Measurements from ENCODE around the gene LYZ. TPM values are rescaled to one million over a fixed set of nuclear protein-coding genes. Genes with fewer than 3 reads are reported as not detected.

LYZ gene
- total and polyA plus RNA-seq, 12 donors = 5.6 to 295 (median 12.3) TPM

- TF ChIP-seq, protein P1, sequence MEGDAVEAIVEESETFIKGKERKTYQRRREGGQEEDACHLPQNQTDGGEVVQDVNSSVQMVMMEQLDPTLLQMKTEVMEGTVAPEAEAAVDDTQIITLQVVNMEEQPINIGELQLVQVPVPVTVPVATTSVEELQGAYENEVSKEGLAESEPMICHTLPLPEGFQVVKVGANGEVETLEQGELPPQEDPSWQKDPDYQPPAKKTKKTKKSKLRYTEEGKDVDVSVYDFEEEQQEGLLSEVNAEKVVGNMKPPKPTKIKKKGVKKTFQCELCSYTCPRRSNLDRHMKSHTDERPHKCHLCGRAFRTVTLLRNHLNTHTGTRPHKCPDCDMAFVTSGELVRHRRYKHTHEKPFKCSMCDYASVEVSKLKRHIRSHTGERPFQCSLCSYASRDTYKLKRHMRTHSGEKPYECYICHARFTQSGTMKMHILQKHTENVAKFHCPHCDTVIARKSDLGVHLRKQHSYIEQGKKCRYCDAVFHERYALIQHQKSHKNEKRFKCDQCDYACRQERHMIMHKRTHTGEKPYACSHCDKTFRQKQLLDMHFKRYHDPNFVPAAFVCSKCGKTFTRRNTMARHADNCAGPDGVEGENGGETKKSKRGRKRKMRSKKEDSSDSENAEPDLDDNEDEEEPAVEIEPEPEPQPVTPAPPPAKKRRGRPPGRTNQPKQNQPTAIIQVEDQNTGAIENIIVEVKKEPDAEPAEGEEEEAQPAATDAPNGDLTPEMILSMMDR (IDR thresholded peaks at IDR 0.05) = no peak
- Histone ChIP-seq H3K27ac (no peak overlapping the region), H3K4me3 (no peak overlapping the region), H3K9me3 (no peaks in the 10 kb centered on the region), H3K27me3 (no peaks in the 10 kb centered on the region), H3K4me1 (peaks cover 0 to 17% (median 8%) of the 10 kb centered on the region in 9 donors), H3K36me3 (peaks cover 0 to 19% (median 0%) of the 10 kb centered on the region in 9 donors)
- no peak for DNase-seq
- WGBS, 2 donors = 62 to 85% methylated on average over 1 of the region's 1 CpG
- intact Hi-C loops (cut with DNase I) = loop anchor here in 6 of 10 donors (5.0 to 10.0 kb wide), 5 partner anchors 200 to 288 kb away; no protein-coding TSS in a partner anchor
- no peak for ATAC-seq
Observed at GRCh38 chr12:69354556-69355187, 6.5 kb downstream of the LYZ start.

- ATAC-seq = no peak
- DNase-seq = no peak
- intact Hi-C loops (cut with DNase I) = loop anchor here in 7 of 10 donors (2.0 to 10.0 kb wide), 6 partner anchors 201 to 287 kb away; no protein-coding TSS in a partner anchor
- no peak overlapping the region for H3K27ac ChIP-seq
- no peaks in the 10 kb centered on the region for H3K27me3 ChIP-seq
- H3K4me3 ChIP-seq = no peak overlapping the region
- TF ChIP-seq, protein P1 (IDR thresholded peaks at IDR 0.05) = no peak
- H3K9me3 ChIP-seq = no peaks in the 10 kb centered on the region
- H3K4me1 ChIP-seq = peaks cover 0 to 21% (median 11%) of the 10 kb centered on the region in 9 donors
- WGBS, 2 donors = 67 to 88% methylated on average over 2 of the region's 2 CpGs
- peaks cover 0 to 19% (median 0%) of the 10 kb centered on the region in 9 donors for H3K36me3 ChIP-seq
Observed at GRCh38 chr12:69355363-69356028, 7.3 kb downstream of the LYZ start.

GRCh38 chr12:69359531-69360347 lies 11.6 kb downstream of the LYZ start, which contains the start of gene YEATS4:
TSS of gene YEATS4 (plus strand) at chr12:69359743. CDS start at chr12:69359973, 230 bp downstream.
- Histone ChIP-seq H3K4me1 (peaks cover 0 to 26% (median 12%) of the 10 kb centered on the region in 9 donors), H3K36me3 (peaks cover 0 to 31% (median 0%) of the 10 kb centered on the region in 9 donors), H3K9me3 (no peaks in the 10 kb centered on the region), H3K27me3 (no peaks in the 10 kb centered on the region), H3K27ac (peak within 1 kb of the TSS; percentile 87 to 99 (median 95)), H3K4me3 (peak within 1 kb of the TSS; percentile 71 to 100 (median 84))
- ATAC-seq (peak; percentile 97 to 99 (median 98)), DNase-seq (peak; percentile 82 to 87)
- intact Hi-C loops (cut with DNase I) = loop anchor here in 7 of 10 donors (2.0 to 10.0 kb wide), 6 partner anchors 205 to 283 kb away; no protein-coding TSS in a partner anchor
- WGBS, 2 donors = 0% methylated on average over 70 of the region's 70 CpGs
- TF ChIP-seq, protein P1 (IDR thresholded peaks at IDR 0.05) = no peak

- no peak for ATAC-seq
- 8 to 10% methylated on average over 10 of the region's 10 CpGs for WGBS, 2 donors
- Histone ChIP-seq H3K4me1 (peaks cover 0 to 26% (median 12%) of the 10 kb centered on the region in 9 donors), H3K27ac (peak overlapping the region in 9 of 10 donors; percentile 87 to 99 (median 95)), H3K36me3 (peaks cover 0 to 31% (median 0%) of the 10 kb centered on the region in 9 donors), H3K9me3 (no peaks in the 10 kb centered on the region), H3K27me3 (no peaks in the 10 kb centered on the region), H3K4me3 (peak overlapping the region; percentile 71 to 100 (median 84))
- TF ChIP-seq, protein P1 (IDR thresholded peaks at IDR 0.05) = no peak
- DNase-seq = no peak
- intact Hi-C loops (cut with DNase I) = no loop called here
Observed at GRCh38 chr12:69360348-69360672, 12.1 kb downstream of the LYZ start.
